GM18519 (cell line): ENCODE data around the gene ENPP7.

ENCODE experiments used
- ATAC-seq: cut with Tn5 transposase; IDR thresholded peaks from one replicate; pipeline ENCODE4 v1.9.1; 2021; ENCODE audit warnings: mild to moderate bottlenecking, moderate library complexity; ENCODE audit not compliant: unreplicated experiment, low FRiP score

Gene ENPP7, protein sequence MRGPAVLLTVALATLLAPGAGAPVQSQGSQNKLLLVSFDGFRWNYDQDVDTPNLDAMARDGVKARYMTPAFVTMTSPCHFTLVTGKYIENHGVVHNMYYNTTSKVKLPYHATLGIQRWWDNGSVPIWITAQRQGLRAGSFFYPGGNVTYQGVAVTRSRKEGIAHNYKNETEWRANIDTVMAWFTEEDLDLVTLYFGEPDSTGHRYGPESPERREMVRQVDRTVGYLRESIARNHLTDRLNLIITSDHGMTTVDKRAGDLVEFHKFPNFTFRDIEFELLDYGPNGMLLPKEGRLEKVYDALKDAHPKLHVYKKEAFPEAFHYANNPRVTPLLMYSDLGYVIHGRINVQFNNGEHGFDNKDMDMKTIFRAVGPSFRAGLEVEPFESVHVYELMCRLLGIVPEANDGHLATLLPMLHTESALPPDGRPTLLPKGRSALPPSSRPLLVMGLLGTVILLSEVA

DNA sequence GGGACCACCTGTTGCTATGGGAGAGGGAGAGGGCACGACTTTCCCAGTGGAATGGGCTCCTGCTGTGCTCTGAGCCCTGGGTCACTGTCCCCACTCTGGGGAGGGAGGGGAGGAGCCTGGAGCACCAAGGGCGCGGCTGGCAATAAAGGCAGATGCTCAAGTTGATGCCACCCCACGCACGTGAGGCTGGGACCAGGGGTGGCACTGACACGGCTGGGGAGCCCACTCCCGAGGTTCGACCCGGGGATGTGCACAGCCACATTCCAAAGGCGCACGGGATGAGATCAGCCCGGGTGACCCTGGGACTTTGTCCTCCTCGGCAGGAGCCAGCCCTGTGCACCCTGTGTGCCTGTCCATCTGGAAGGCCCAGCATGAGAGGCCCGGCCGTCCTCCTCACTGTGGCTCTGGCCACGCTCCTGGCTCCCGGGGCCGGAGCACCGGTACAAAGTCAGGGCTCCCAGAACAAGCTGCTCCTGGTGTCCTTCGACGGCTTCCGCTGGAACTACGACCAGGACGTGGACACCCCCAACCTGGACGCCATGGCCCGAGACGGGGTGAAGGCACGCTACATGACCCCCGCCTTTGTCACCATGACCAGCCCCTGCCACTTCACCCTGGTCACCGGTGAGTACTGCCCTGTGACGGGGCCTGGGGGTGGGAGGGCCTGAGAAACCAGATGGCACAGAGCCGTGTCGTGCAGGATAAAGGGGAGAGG is at the start of gene ENPP7:
Gene ENPP7, plus strand, starts transcription at position 175 of the 715 bp plus-strand sequence. Its CDS starts 197 bp downstream, at position 372.
- ATAC-seq: no peak

DNA sequence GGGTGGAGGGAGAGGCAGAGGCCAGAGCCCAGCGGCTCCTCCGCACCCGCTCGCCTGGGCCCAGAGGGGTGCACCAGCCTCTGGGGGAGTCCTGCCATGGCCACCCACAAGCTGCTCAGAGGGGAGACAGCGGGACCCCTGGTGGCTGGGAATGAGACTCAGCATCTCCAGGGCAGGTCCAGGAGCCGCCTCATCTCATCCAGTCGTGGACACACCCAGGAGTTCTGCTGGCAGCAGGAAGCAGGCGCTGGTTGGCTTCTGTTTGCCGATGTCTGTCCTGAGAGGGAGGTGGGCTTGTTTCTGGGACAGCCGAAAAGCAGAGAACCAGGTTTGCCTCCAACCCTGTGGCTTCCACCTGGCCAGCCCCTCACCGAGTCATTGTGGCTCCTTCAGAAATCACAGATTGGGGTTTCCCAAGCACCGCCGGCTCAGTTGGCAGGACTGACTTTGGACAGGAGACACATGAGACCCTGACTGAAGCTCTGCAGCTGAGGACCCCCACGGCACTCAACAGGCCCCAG is 49.6 kb upstream of the ENPP7 start:
- ATAC-seq: no peak

DNA sequence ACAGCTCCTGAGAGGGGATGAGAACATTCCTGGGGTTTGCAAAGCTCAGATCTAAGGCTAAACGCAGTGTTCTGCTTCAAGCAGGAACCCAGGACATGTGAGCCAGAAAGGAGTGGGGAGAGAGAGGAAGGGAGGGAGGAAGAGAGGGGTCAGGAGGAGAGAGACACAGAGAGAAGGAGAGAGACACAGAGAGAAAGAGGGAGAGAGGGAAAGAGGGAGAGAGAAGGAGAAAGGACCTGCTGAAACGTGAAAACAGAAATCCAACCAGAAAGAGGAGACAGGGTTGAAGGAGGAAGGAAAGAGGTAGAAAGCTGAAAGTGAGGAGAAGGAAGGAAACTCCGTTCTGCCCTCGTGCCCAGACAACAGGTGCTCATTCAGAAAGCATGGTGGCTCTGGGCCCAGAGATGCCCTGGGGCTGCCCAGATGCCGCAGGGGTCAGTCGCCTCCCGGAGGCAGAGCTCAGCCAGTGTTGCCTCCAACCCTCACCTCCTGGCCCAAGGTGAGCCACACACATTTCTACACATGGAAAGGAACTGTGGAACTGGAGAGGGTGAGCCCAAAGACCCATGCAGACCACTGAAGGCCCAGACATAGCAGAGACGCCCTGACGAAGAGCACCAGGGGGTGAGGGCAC is 49.0 kb upstream of the ENPP7 start:
- no peak for ATAC-seq

DNA sequence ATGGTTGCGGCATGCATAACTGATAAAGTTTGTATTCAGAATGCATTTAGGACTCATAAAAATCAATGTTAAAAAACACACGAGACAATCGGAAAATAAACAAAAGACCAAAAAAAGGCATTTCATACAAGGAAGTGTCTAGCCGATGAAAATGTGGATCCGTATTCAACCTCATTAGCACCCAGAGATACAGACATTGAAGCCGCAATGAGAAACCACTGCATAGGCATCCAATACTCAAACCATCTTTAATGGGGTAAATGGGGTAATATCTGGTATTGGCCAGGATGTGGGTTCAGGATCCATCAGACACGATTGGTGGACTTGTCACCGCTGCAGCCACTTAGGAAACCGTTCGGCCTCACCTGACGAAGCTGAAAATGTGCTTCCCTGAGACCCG is 47.4 kb upstream of the ENPP7 start:
- no peak for ATAC-seq

DNA sequence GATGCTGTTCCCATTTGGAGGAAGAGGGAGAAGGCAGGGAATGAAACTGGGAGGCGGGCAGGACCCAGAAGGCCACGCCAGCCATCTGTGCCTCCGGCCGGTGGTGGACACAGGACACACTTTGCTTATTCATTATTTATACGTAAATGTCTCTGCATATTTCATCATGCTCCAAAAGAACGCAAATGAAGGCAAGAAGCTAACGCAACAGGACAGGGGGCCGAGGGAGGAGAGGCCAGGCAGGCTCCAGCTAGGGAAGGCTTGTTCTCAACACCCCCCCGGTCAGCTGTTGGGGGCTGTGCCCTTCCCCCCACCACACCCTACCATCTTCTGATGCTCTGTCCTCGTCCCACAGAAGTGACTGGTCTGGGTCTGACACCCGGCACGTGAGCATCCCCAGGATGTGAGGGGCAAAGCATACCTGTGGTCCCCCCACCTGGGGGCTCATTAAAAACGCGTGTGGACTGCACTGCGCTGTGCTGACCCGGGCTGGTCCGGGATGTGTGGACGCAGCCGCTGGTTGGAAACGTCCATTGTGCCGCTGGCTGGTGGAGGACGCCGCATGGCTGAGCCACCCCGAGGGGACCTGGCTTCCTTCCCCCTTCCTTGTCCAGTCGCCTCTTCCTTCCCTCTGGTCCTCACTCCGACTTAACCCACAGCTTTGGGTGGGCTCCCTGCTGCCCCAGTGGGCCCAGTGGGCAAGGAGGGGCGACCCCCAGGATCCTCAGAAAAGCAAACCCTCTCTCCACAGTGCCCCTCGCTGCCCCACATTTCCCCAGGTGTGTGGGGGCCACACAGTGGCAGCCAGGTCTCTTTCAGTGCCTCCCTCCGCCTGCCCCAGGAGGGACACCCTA is 46.4 kb upstream of the ENPP7 start:
- no peak for ATAC-seq

DNA sequence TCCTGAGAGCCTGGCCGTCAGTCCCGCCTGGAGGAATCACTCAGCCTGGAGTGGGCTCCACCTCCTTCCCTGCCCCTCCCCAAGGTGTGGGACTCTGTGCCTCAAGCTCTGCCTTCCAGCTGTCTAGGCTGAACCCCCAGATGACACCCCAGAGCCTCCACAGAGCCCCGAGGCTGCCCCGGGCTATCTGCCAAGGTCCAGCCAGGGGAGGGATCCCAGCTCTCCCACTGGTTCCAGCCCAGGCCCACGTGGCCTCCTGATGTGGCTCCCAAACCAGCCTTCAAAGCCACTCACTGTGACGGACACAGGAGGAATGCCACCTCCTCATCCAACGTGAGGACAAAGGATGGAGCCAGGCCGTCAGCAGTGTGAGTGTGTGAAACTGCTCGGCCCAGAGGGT is 45.6 kb upstream of the ENPP7 start:
- no peak for ATAC-seq

DNA sequence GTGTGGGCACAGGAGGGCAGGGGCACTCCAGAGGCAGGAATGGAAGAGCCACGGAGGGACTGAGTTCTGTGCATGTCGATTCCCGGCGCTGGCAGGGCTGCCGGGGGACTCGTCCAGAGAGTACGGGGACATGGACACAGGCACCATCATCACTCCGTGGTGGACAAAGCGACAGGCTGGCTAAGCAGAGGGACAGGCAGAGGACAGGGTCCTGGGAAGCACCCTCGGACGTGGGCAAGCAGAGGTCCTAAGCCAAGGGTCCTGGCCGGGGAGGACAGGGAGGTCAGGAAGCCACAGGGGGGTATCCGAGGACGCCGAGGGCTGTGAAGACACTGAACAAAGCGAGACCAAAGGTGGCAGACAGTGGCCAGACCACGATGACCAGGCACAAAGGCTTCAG is 44.3 kb upstream of the ENPP7 start:
- ATAC-seq: no peak

DNA sequence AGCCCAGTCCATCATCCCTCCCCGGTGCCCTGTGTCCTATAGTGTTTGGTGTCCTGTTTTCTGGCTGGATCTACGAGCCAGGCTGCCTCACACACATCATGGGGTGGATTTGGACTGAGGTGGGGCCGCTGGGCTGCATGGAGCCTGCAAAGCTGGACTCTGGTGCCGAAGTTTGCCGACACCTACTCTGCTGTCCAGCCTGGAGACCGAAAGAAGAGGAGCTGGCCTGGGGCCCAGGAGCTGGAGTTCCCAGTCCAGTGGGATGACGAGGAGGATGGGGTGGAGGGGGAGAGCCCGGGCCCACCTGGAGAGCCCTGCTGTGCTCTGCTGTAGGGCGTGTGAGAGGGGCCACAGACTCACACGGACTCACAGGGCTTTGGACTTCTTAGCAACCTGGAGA is 40.3 kb upstream of the ENPP7 start:
- no peak for ATAC-seq

DNA sequence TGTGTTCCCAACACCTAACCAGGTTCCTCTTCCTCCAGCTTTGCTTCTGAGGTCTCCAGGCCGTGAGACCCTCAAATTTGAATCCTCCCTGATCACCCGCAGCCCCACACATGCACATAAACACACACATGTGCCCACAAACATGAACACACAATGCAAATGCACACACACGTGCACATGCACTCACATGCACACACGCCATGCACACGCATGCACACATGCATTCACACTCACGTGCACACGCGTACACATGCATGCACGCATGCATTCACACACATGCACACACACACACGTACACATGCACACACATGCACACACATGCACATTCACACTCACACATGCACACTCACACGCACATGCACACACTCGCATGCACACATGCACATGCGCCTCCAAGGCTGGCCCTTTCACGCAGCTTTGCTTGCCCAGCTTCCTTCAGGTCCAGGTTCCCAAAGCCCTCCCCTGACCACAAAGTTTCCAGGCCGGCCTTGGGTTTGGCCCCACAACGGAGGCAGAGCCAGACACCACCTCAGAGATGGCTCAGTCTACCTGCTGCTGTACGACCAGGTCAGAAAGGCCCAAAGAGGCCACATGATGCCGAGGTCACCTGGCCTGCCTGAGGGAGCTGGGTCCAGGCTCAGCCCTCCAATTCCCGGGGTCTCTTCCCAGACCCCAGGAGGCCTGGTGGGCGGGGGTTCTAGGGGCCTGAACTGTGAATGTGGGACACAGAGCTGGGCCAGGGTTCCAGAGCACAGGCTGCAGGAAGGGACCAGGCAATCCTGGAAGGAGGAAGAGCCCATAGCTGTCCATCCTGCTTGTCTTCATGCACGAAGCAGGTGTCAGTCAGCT is 39.5 kb upstream of the ENPP7 start:
- ATAC-seq: no peak

DNA sequence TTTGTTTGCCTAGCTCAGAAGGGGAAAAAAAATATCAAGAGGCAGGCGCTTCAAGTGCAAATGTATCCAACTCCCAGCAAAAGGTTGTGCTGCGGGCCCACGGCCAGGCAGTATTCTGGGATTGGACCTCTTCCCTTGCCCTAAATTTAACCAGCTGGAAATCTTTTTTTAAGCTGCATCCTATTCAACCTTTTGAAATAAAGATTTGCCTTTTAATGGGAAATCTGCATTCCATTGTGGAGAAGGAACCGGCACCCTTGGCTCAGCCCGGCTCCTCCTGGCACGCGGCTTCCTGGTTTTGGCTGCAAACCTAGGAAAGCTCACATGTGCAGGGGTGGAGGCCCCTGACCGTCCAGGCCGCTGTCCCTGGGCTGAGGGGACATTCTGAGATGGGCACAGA is 38.8 kb upstream of the ENPP7 start:
- ATAC-seq: no peak

DNA sequence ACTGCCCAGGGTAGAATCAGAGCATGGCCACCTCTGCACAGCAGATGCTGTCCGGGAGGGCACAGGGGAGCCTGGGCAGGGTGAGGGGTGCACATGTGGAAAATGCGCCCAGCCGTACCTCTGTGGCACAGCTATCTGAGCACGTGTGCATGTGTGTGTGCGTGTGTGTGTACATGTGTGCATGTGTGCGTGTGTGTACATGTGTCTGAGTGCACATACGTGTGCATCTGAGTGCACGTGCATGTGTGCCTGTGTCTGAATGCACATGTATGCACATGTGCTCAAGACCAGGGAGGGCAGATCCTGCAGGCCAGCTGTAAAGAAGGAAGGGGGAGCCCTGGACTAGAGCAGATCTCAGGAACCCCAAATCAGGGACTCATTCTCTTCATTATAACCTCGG is 37.3 kb upstream of the ENPP7 start:
- no peak for ATAC-seq

DNA sequence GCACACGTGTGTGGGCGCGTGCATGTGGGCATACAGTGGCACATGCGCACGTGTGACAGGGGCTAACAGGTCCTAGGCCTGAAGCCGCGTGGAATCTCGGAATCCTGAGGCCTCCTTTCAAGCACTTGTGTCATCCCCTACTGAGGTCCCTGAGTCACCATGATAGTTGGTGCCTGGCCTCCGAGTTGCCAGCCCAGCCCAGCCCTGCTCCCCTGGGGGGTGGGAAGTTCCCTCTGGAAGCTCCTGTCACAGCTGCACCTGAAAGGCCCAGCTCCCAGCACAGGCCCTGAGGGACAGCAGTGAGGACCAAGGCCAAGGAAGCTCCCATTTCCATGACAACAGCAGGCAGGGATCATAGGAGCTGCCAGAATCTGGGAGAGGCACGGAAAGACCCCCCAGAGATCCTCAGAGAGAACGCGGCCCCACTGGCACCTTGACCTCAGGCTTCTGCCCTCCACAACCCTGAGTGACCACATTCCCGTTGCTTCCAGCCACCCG is 35.4 kb upstream of the ENPP7 start:
- ATAC-seq: no peak

DNA sequence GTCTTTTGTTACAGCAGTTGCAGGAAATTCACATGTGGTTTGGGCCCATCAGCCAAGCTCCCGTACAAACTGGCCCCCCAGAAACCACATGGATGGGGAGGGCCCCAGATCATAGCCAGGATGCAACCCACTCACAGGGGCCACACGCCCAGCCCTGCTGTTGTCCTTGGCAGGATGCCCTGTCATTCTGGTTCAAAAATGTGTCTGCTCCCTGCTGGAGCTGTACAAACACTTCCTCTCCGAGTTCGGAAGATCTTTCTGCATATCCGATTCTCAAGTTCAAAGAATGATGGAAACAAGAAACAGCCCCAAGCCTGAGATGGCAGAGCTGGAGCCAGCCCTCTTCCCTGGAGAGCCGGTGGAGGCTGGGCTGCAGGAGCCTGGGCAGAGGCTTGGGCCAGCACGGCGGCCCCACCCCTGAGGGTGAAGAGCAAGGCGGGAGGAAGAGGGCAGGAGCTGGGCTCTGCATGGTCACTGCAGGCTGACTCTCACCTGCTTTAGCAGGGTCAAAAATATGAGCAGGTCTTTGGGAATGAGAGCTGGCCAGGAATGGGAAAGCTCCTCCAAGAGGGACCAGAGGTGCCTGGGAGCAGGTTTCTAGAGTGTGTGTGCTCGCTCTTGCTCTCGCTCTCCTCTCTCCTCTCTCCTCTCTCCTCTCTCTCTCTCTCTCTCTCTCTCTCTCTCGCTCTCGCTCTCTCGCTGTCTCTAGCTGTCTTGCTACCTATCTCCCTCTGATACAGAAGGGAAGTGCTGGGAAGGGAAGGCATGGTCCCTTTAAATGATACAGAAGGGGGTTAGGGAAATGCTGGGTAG is 34.7 kb upstream of the ENPP7 start:
- no peak for ATAC-seq

DNA sequence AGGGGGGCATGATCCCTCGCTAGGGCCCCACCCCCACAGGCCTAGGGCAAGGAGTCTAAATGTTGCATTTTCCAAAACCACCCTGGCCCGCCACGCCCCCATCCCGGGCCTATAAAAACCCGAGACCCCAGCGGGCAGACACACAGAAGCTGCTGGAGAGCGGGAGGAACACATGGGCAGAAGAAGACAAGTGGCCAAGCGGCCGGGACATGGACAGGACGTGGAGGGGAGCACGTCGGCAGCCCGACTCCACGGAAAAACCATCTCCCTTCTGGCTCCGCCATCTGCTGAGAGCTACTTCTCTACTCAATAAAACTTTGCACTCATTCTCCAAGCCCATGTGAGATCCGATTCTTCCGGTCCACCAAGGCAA is 34.1 kb upstream of the ENPP7 start:
- no peak for ATAC-seq

DNA sequence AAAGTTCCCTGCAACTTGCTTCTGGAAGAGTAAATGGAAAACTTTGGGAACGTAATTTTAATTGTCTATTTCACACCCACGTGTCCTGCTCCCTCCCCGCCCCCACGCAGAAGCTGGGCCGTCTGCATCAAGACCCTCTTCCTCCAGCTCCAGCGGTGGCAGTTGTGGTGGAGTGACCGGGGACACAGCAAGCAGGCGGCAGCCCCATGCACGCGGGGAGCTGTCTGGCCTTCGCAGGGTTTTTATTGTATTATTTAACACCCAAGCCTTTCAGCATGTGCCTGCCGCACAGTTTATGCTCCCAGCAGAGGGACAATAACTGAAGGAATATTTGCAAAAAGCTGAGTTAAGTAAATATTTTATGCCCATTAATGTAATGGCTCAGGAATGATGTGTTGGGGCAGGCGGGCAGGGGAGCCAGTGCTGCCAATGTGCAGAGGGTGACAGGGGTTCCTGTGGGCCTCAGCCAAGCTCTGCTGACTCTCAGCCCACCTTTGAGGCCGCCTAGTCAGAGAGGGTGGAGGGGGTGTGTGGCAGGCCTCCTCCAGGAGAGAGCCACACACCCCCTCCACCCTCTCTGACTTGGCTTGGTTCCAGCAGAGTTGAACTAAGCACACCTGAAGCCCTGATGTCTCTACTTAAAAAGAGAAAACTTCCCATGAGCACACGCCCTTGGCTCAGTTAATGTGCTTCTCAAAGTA is 32.4 kb upstream of the ENPP7 start:
- no peak for ATAC-seq

DNA sequence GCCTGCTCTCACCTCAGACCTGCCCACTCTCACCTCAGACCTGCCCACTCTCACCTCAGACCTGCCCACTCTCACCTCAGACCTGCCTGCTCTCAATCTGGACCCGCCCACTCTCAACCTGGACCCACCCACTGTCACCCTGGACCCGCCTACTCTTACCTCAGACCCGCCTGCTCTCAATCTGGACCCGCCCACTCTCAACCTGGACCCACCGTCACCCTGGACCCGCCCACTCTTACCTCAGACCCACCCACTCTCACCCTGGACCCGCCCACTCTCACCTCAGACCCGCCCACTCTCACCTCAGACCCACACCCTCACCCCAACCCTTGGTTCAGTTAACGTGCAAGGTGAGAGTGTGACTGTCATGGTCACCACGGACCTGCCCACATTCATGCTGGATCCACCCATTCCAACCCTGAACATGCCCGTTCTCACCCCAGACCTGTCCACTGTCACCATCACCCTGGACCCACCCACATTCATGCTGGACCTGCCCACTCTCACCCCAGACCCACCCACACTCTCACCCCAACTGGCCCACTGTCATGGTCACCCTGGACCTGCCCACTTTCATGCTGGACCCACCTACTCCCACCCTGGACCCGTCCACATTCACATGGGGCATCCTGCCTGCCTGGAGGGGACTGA is 31.2 kb upstream of the ENPP7 start:
- ATAC-seq: no peak

DNA sequence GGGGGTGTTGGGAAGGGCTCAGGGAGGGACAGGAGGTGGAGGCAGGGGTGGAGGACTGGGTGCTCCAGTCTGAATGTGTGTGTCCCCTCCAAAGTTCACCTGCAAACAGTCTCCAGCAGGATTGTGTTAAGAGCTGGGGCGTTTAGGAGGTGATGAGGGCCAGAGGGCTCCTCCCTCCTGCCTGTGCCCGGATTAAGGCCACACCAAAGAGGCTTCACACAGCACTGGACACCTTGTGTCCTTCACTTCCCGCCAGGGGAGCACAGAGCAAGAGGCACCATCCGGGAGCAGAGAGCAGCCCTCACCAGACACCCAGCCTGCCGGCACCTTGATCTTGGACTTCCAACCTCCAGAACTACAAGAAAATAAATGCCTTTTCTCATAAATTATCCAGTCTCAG is 30.2 kb upstream of the ENPP7 start:
- no peak for ATAC-seq
